Stimulated activated CD4-positive, alpha-beta T cell treated with anti-CD3 and anti-CD28 coated beads, Interleukin-1b, Interleukin-23, amount 100 ng/mL, for 48 hours (primary cell): ENCODE results near the gene MAP1LC3B2.

Source experiments
- DNase-seq: peaks from one replicate; pipeline ENCODE4 v3.0.0-alpha.2; 2020

The MAP1LC3B2 gene

DNA sequence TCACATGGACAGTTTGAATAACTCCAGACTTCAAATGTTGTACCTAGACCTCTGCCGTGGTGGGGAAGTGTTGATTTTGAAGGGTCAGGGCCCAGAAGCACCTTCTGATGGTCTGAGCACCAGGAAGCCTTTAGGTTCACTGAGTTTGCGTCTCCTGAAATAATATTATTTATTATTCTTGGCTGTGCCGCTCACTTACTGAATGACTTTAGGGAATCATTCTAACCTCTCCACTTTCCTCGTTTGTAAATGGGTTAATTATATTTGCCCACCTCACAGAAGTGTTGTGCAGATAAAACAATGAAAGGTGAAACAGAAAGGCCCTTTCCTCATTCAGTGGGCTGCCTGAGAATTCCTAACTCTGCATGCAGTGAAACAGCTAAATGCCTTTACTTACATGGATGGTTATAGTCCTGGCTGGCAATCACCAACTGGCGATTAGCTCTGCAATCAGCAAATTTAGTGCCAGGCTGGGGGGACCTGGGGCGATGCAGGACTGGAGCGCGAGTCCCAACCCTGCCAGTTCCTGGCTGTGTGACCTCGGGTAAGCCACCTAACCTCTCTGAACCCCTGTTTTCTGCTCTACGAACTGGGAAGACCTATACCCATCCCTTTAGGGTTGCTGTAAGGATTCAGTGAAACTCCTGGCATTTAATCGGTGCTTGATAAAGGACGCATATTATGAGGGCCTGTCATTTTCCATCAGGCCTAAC lies 57.5 kb downstream of the MAP1LC3B2 start:
- no peak for DNase-seq

DNA sequence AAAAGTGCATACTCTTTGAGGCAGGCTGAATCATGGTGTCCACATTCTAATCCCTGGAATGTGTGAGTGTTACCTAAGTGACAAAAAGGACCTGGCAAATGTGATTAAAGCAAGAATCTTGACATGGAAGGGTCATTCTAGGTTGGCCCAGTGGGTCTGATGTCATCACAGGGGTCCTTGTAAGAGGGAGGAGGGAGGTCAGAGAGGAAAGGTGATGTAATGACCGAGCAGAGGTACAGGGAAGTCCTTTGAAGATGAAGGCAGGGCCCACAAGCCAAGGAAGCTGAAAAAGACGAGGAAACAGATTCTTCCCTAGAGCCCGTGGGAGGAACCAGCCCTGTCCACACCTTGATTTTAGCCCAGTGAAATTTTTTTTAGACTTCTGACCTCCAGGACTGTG lies 60.1 kb downstream of the MAP1LC3B2 start:
- no peak for DNase-seq

DNA sequence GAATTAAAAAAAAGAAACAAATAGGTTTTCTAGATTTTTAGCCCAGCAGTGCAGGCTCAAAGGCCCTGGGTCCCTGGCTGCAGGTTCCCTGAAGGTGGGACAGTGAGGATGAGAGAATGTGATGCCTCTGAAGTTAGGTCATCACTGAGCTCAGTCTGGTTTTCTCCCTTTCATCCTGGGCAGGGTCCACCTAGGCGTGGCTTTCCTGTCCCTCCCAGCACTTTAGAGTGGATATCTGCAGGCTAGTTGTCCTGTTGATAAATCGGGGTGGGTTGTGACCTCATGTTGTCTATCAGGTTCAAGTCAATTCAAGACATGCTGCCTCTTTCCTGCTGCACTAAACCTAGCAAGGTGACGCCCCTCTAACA lies 60.9 kb downstream of the MAP1LC3B2 start:
- no peak for DNase-seq

DNA sequence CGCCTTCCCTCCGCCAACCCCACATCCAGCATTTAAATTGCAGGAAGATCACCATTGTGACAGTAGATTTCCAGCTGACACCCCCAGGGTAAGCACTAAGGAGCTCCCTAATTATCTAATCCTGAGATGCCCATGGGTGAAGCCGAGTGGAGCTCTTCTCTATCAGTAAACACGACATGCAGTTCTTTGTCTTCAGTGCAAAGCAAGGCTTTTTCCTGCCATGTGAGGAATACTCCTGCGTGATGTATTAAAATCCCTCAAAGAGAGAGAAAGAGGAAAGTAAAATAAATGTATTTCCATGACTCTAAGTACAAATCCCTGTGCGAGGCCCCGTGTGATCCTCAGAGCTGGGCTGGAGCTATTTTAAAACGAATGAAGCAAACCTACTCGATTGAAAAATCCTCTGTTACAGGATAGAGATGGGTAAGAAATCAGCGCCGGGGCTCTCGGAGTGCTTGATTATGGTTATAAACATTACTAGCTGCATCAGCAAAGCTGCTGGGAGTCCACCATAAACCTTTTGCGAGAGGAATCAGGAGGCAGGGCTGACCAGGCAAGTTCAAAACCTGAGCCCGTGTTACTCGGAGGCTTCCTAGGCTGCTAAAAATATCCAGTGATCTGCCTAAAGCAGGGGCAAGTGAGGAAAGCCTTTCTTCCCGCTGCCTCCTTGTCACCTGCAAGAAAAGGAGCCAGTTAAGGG lies 61.5 kb downstream of the MAP1LC3B2 start:
- no peak for DNase-seq

DNA sequence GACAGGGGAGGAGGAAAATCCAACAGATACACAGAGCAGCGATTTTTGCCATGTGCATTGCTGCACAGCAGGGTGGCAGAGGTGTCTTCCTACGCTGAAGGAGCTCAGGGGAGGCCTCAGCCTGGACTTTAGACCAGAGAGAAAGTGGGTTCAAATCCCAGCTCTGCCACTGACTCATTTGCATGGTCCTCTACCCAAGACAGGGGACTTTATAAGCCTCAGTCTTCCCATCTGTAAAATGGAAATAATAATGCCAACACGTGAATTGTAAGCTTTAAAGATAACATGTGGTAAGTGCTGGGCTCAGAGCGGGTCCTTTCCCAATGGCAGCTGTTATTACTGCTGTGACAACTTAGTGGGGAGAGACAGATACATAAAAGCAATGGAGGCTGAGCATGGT lies 62.0 kb downstream of the MAP1LC3B2 start:
- no peak for DNase-seq

DNA sequence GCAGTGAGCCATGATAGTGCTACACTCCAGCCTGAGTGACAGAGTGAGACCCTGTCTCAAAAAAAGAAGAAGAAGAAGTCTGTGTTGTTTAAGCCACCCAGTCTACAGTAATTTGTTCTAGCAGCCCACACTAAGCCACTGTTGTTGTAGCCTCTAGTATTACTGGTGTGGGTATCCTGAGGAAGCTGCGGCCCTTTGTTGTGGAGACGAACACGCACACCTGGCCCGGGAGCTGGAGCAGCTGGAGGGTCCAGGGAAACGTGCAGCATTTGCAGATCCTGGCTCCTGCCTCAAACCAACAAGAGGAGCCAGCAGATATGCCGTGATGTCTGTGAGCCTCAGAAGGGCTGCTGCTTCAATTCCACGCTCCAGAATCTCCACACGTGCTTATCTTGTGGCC lies 65.3 kb downstream of the MAP1LC3B2 start:
- DNase-seq = no peak

DNA sequence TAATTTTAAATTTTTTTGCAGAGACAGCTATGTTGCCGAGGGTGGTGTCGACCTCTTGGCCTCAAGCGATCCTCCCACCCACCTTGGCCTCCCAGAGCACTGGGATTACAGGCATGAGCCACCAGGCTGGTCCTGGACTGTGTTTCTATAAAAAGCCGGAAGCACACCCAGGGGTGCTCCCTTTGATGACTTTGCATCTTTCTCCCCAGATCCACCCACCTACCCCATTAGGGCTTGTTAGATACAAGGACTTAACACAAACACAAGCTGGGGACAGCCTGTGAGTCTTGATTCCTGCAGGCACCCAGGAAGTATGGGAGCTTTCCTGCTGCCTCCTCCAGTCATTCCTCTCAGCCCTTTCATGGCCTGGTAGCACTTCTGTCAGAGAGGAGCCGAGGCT lies 67.0 kb downstream of the MAP1LC3B2 start:
- no peak for DNase-seq
